A549 (cell line): ENCODE measurements around the gene TNFRSF19.

Experiments used
- CEBPB ChIP-seq, 2 experiments: fragments of >200 bp in 1 of 2; sonication (Bioruptor Twin) in 1 of 2; formaldehyde crosslinking in 1 of 2; IDR thresholded peaks; 2 replicates each; pipeline ENCODE4 v1.6.1; 2012 to 2016
- CTCF ChIP-seq: fragments of >200 bp; sonication (Bioruptor Twin); formaldehyde crosslinking; IDR thresholded peaks from 3 replicates; pipeline ENCODE4 v1.5.1; 2016
- E2F6 ChIP-seq: IDR thresholded peaks from 2 replicates; pipeline ENCODE4 v1.6.1; 2012; ENCODE audit warnings: low read depth, borderline replicate concordance
- NR3C1 ChIP-seq: fragments of >200 bp; sonication (Bioruptor Twin); formaldehyde crosslinking; IDR thresholded peaks from 3 replicates; pipeline ENCODE4 v1.6.1; 2017
- POLR2A ChIP-seq: IDR thresholded peaks from 2 replicates; pipeline ENCODE4 v1.6.1; 2012; ENCODE audit warnings: mild to moderate bottlenecking, low read length
- REST ChIP-seq: fragments of 200-600 bp; sonication (generic); IDR thresholded peaks from 2 replicates; pipeline ENCODE4 v1.6.1; 2016; ENCODE audit warnings: antibody characterized with exemption, mild to moderate bottlenecking, moderate library complexity
- ZFP36 ChIP-seq: fragments of 450-650 bp; IDR thresholded peaks from 2 replicates; pipeline ENCODE4 v1.6.1; 2014; ENCODE audit warnings: borderline replicate concordance; ENCODE audit not compliant: partially characterized antibody

GRCh38 chr13:23629566-23630272 lies 59.5 kb downstream of the TNFRSF19 start:
- TF ChIP-seq REST (no peak), CTCF (no peak), ZFP36 (no peak), POLR2A (no peak), E2F6 (no peak), NR3C1 (no peak), CEBPB (IDR thresholded peaks at IDR 0.05) (no peak)
